ENCODE results near the gene OGFR.
"Not testable (repeated sequence)": the region's sequence is repeated elsewhere in the genome, so short reads cannot be mapped to it uniquely, and the experiment has no call there.

OGFR gene

GRCh38 chr20:62844182-62844581 is 39.5 kb downstream of the OGFR start:
- no peak for DNase-seq

GRCh38 chr20:62845416-62846160 is 41.0 kb downstream of the OGFR start:
- DNase-seq = no peak

GRCh38 chr20:62846166-62846890 is 41.7 kb downstream of the OGFR start:
- DNase-seq = no peak

GRCh38 chr20:62848917-62849316 is 44.3 kb downstream of the OGFR start:
- DNase-seq = not testable (repeated sequence)

DNA sequence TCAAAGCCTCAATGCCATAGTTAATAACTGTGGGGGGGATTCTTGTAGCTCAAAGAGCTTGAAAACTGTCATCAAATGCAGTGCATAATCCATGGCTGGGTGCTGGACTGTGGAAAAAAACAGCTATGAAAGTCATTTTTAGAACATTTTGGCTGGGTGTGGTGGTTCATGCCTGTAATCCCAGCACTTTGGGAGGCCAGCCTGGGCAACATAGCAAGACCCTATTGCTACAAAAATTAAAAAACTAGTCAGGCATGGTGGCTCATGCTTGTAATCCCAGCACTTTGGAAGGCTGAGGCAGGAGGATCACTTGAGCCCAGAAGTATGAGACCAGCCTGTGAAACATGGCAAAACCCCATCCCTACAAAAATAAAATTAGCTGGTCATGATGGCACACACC is 44.8 kb downstream of the OGFR start:
- no peak for DNase-seq

- no peak for DNase-seq
Measured at GRCh38 chr20:62850333-62850974, 45.8 kb downstream of the OGFR start.

- no peak for DNase-seq
Measured at GRCh38 chr20:62852196-62852595, 47.6 kb downstream of the OGFR start.

DNA sequence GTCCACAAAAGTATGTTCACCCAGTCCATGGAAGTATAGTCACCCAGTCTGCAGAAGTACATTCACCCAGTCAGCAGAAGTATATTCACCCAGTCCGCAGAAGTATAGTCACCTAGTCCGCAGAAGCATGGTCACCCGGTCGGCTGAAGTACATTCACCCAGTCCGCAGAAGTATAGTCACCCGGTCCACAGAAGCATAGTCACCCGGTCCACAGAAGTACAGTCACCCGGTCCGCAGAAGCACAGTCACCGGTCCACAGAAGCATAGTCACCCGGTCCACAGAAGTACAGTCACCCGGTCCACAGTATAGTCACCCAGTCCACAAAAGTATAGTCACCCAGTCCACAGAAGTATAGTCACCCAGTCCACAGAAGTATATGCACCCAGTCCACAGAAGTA is 48.2 kb downstream of the OGFR start:
- DNase-seq = no peak

- not testable (repeated sequence) for DNase-seq
Measured at GRCh38 chr20:62853304-62853703, 48.7 kb downstream of the OGFR start.

GRCh38 chr20:62854121-62854520 is 49.5 kb downstream of the OGFR start:
- no peak for DNase-seq

DNA sequence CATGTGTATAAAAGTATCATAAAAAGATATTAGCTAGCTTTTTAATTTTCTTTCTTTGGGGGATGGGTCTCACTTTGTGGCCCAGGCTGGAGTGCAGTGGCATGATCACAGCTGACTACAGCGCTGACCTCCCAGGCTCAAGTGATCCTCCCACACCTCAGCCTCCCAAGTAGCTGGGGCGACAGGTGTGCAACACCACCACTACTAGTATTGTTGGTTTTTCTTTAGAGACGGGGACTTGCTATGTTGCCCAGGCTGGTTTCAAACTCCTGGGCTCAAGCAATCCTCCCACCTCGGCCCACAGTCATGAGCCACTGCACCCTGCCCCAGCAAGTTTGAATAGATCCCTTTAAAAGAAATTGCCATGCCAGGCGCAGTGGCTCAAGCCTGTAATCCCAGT is 50.5 kb downstream of the OGFR start:
- no peak for DNase-seq

DNA sequence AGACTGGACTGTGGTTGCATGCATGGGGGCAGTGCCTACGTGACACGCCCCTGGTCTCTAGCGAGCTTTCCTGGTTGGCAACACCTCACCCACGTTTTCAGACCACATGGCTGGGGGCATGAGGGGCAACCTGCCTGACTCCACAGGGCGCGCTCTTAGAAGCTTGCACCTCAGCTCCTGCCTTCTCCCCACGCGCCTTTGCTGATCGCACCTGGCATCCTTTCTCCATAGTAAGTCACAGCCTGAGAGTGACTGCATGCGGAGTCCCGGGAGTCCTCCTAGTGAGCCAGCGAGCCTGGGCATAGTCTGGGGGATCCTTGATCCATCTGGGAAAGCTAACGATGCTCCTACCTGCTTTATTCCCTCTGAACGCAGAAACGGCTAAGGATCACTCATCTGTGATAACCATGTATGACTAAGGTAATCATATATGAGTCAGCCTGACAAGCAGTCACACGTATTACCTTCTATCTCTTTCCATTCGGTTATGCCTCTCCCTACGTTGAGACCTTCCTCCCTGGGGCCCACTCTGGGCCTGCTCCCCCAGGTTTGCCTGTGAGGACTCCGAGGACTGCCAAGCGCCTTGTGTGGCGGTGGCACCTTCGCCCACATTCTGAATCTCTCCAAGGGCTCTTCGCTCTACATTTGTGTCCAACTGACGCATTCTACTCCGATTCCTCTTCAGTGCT is 52.4 kb downstream of the OGFR start:
- DNase-seq = no peak

GRCh38 chr20:62858058-62858830 is 53.6 kb downstream of the OGFR start:
- no peak for DNase-seq

DNA sequence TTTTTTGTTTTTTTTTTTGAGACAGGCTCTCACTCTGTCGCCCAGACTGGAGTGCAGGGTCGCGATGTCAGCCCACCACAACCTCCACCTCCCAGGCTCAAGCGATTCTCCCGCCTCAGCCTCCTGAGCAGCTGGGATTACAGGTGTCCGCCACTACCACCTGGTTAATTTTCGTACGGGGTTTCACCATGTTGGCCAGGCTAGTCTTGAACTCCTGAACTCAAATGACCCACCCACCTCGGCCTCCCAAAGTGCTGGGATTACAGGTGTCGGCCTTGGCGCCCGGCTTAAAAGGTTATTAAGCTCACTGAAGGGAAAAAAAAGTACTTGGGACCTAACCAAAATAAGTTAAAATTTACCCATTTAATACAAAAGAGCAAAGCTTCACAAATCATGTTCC is 55.1 kb downstream of the OGFR start:
- DNase-seq = no peak

DNA sequence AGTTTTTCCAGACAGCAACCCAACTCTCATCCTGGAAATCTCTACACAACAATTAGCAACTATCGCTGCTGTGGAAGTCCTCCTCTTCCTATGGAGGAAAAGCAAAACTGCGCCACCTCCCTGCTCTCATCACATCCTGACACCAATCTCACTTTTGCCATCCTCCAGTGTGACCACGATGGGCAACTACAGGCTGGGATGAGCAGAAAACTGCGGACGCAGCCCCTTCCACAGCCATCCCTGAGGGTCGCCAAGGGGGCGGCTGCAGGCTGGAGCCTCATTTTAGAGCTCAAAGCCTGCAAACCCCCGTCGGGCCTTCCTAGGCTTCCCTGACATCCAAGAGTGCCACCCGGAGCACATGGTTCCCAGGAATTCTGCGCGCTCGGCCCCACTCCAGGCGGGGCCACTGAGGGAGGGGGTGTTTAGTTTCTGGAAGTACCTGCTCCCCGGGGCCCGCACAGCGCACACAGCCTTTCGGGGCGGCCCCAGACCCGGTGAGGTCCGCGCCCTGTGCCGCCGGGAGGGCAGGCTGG is 55.8 kb downstream of the OGFR start:
- DNase-seq = no peak

DNA sequence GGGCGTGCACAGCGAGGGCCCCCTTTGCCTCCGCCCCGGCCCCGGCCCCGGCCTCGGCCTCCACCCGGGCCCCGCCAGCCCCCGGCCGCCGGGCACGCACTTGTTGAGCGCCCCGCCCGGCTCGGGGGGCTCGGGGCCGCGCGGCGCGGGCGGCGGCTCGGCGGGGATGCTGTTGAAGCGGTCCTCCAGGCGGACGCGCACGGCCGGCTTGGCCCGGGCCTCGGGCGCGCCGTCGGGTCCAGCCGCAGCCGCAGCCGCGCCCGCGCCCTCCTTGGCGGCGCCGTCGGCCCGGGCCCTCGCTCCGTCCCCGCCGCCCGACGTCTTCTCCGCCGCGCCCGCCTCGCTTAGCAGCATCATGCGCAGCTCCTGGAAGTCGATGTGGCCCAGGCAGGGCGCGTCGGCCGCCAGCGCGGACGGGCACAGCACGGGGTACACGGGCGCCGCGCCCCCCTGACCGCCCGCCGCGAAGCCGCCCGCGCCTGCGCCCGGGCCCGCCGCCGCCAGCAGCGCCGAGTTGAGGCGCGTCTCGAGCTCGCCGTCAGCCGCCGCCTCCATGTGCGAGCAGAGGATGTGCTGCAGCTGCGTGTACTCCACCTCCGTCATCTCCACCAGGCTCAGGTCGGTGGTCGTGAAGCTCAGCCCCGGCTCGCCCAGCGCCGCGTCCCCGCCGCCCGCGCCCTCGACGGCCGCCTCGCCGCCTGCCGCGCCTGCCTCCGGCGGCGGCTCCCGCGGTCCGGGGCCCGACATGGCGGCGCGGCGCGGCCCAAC is 56.5 kb downstream of the OGFR start:
- no peak for DNase-seq

GRCh38 chr20:62861726-62862336 is 57.2 kb downstream of the OGFR start, which contains the start of gene TCFL5:
TSS of gene TCFL5 (minus strand) at chr20:62861822. CDS start at chr20:62861670, 152 bp downstream.
- peak; percentile 72 for DNase-seq
